Activated CD4-positive, alpha-beta T cell treated with anti-CD3 and anti-CD28 coated beads for 4 hours (primary cell): ENCODE results near the gene RIN2.
"Not testable (repeated sequence)": the region's sequence is repeated elsewhere in the genome, so short reads cannot be mapped to it uniquely, and the experiment has no call there.

Experiments
- DNase-seq, 2 donors: peaks; one replicate each; pipeline ENCODE4 v3.0.0-alpha.2; 2020

The RIN2 gene

DNA sequence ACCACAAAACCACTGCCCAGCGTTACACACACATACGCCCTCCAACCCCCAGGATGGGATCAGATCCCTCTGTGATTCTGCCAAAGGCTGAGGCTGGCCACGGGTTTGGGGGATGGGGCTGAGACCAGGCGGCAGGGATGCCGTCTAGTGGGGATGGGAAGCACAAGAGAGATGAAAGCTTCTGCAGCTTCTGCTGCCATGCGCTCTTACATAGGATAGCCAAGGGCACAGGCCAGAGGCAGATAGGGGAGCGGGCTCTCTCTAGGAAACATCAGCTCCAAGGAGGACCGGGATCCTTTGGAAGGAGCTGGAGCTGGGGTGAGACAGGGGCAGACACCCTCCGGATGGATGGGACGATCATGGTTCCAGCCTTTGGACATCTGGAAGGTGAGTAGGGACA, 18.7 kb upstream of the RIN2 start:
- DNase-seq = no peak

DNA sequence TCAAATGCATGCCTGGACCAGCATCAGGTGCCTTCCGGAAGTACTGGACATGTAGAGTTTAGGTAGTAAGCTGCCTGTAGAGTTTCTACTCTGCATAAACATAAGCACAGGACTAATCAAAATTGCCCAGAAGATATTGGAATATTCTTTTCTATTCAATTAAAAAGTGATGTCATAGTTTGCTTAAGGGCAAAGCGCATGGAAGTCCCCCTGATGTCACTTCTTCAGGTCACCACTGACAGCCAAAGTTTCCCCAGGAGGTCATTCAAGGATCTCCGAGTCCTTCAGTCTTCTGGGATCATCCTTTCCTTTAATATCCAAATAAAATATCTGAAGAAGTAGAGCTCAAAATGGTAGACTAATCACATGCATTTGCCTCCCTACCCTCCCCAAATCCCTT, 17.5 kb upstream of the RIN2 start:
- no peak for DNase-seq

DNA sequence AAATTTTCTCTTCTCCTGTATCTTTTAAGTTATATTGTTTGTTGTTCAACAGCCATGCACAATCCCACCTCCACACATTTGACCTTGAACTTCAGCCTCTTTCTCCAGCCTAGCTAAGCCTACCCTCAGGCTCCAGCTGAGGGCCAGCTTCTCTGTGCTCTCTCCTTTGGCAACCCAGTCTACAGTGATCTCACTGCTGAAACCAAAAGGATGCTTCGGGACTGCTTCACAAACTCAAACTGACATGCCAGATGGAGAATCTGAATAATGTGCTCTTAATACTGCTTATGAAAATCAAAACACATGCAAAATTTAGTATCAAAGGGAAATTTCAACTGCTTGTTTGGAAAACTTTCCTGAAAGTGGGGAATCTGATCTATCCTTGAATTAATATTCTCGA, 16.1 kb upstream of the RIN2 start:
- DNase-seq = no peak

DNA sequence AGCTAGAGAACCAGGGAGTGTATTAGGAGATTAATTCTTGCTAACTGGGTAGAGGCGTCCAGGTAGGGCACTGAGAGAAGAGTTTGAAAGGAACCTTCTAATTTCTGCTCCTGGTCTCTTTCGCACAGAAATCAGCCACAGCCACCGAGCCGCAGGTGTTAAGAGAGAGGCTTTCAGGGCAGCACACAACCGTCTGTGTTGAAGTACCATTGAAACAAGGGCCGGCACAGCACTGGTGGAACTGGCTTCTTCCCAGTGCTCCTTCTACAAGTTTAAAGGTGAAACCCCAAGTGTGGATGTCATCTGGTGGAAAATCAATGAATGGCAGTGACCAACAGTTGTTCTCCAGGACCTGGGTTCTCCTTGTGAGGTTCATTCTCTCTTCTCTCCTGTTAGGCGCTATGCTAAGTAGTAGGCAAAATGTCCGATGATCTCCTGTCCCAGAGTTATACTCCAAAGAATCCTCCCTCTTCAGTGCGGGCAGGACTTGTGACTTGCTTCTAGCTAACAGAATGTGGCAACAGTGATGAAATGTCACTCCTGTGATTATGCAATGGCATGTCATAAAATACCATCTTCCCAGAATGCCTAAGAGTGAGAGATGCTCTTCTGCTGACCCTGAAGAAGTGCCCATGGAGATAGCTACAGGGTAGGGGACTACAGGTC, 15.0 kb upstream of the RIN2 start:
- DNase-seq = no peak

DNA sequence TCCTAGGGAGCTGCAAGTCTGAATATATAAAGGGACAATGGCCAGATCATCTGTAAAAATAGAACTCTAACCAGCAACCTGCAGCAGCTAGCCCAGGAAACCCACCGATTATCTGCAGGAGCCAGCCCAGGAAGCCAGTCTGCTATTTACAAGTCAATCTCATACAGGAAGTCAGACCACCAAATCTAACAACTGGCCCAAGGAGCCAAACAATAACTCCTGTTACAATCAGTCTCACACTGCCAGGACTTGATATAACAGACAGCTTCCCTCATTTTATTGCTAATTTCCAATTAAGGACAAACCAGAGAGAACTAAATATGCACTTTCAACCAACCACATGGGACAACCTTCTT, 14.4 kb upstream of the RIN2 start:
- no peak for DNase-seq

DNA sequence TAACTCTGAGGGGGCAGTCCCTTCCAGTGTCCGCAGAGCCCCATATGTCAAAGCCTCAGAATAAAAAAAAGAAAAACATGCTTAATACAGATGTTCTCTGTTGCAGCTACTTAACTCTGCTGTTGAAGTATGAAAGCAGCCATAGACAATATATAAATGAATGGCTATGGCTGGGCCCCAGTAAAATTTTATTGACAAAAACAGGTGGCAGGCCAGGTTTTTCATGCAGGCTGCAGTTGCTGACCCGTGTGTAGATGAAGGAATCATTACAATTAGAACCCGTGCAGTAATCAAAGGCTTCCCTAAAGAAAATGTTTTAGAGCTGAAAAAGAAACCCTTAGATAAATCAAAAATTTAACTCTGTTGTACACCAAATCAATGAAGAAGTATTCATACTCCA, 13.0 kb upstream of the RIN2 start:
- DNase-seq = no peak

DNA sequence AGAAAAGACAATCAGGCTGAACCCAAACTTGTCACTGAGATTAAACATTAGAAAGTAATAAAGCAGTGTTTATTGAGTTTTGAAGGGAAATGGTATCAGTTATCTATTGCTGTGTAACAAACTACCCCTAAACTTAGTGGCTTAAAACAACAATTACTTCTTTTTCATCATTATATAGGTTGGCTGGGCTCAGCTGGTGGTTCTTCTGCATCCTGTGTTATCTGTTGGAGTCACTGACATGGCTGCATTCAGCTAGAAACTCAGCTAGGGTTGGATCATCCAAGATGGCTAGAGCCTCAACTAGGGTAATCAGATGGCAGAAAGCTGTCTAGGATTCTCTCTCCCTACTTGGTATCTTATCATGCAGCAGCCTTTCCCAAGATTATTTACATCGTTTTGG, 12.5 kb upstream of the RIN2 start:
- DNase-seq = no peak

DNA sequence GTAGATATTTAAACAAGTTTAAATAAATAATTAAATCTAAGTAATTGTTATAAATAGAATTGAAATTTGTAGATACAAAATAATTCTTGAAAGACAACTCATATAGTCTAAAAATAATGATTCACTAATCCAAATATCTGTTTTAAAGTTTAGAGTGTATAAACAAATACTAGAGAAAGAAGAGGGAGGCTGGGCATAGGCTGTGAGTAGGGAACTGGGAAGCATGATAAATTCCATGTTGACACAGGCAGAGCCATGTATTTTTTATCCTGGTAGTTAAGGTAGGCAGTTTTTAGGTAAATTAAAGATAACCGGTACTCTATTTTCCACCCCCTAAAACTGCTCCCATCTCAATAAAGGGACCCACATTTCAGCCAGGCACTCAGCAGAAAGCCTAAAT, 11.7 kb upstream of the RIN2 start:
- DNase-seq = no peak

DNA sequence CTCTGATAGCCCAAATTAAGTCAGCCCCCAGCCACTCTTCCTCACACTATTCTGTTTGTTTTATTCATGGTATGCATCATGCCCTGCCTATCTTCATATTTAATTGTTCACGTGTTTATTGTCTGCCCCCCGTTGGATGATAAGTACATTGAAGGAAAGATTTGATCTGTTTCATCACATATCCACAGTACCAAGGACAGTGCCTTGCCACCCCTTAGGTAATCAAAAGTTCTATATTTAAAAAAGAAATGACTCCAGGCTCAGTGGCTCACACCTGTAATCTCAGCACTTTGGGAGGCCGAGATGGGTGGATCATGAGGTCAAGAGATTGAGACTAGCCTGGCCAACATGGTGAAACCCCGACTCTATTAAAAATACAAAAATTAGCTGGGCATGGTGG, 10.2 kb upstream of the RIN2 start:
- DNase-seq = no peak

DNA sequence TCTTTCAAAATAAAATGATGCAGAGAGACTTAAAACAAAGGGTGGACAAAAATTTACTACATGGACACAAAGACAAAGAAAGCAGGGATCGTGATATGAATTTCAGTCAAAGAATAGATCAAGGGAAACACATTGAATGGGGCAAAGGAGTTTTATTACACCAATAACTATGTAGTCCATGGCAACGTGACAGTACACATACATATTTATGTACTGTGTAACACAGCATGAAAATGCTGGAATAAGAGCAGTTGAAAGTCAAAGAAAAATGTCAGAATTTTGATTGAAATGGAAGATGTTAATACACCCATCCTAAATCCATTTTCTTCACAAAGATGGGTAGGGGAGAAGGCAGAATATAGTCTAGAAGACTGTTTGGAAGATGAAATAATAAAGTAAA, 9.4 kb upstream of the RIN2 start:
- DNase-seq = no peak

DNA sequence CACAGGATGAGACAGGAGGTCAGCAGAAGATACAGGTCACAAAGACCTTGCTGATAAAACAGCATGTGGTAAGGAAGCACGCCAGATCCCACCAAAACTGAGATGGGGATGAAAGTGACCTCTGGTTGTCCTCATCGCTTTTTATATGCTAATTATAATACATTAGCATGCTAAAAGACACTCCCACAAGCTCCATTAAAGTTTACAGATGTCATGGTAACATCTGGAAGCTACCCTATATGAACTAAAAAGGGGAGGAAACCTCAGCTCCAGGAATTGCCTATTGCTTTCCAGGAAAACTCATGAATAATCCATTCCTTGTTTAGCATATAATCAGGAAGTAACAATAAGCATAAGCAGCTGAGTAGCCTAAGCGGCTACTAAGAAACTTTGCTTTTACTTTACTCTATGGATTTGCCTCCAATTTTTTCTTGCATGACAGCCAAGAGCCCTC, 8.4 kb upstream of the RIN2 start:
- DNase-seq = no peak

DNA sequence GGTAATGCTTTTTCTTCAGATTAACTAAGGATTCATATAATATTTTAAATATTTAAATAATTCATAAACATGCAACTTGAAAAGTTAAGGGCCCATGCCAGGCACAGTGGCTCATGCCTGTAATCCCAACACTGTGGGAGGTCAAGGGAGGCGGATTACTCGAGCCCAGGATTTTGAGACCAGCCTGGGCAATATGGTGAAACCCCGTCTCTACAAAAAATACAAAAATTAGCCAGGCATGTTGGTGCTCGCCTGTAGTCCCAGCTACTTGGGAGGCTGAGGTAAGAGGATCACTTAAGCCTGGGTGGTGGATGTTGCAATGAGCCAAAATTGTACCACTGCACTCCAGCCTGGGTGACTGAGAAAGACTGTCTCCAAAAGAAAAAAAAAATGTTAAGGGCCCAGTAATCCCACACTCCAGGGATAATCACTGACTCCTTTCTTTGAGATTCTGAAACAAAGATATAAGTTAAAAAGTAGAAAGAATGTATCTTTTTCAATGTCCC, 7.9 kb upstream of the RIN2 start:
- no peak for DNase-seq

DNA sequence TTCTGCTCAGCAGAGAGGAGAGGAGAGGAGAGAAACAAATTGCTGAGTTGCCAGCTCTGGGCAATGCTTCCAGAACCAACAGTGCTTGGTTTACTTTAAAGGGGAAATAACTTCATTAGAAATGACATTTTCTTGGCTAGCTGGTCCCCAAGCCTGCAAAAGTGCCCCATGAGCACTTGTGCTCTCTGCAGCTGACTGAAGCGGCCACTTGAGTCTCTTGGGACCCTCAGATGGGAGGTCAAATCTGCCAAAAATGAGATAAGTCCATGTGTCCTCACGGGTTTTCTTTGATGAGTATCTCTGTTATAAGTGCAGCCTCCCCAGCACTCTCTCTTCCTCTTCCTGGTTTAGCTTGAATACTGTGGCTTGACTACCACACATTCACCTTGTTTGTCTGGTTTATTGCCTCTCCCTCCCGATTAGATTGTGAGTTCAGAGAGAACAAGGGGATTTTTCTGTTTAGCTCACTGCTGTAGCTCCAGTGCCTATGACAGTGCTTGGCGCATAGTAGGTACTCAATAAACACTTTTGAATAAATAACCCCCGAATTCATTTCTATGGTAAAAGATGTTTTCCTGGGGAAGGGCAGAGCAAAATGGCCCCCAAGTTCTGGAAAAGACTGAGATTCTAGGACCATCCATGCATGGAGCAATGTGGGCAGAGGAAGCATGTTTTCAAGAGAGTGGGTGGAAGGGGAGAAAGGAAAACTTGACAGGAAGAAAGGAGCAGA, 7.0 kb upstream of the RIN2 start:
- no peak for DNase-seq

DNA sequence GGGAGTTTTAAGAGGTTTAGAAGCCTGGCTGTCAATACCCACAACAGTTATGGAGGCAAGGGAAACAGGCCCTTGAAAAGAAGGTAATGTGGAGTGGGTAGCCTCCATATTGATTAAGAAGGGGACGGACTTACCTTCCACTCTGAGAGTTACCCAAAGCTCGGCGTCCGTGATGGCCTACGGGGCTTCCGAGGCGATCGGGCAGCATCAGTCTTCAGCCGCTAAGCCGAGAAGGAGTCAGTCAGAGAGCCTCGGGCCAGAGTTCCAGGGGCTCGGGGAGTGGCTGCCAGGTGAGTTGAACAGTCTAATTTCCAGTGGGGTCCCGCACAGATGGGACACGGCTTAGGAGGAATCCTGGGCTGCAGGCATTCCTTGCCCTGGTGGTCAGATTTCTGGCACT, 3.9 kb upstream of the RIN2 start:
- not testable (repeated sequence) for DNase-seq

DNA sequence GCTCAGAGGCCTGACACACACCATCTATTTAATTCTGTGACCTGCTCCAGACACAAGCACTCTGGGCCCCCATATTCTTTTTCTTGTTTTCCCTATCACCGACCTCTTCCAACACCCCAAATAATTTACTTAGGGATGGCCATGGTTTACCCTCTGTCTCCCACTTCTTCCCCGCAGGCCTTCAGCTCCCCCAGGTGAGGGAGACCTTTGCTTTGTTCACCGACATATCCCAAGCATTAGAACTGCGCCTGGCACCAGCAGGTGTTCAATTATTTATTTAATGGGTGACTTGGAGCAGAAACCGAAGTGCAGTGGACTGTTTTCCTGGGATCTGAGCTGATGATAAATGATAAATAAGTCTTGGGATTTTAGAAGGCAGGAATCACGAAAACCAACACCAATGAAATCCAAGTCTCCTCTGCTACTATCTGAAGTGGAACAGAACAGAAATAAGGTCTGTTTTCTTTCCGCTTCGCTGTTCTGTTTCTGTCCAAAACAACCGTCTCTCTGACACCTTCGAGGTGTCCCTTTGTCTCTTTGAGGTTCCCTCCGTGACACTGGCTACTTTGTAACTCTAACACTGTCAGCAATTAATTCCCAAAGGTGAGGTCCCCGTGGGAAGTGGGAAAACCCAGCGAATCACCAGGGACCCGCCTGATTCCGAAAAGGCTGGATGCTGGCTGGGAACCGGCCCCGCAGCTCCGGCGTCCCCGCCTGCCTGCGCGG, 1.1 kb upstream of the RIN2 start:
- DNase-seq = no peak

DNA sequence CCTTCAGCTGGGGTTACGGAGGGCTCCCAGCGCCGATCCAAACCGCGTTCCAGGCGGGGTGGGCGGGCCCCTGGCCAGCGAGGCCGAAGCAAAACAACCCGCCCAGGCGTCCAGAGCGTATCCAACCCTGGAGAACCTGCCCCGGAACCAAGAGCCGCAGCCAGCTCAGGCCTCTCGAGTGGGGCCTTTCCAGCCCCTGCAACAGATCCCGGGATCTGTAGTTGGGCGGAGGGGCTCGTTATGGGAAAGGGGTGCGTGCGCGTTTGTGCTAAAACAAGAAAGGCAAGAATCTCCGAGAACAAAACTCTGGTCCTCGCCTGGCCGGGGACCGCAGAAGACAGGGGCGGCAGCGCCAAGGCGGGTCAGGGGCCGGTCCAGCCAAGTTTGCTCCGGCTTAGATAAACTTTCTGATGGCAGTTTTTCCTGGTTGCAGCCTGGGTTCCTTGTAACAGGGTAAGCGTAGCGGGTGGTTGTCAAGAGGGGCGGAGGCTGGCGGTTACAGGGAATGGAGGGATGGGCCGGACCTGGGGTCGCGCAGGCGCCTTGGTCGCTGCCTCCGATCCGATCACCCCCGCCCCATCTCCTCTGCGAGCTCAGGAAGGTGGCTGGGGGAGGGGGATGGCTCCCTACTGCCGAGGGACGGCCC, 448 bp upstream of the RIN2 start:
- no peak for DNase-seq

DNA sequence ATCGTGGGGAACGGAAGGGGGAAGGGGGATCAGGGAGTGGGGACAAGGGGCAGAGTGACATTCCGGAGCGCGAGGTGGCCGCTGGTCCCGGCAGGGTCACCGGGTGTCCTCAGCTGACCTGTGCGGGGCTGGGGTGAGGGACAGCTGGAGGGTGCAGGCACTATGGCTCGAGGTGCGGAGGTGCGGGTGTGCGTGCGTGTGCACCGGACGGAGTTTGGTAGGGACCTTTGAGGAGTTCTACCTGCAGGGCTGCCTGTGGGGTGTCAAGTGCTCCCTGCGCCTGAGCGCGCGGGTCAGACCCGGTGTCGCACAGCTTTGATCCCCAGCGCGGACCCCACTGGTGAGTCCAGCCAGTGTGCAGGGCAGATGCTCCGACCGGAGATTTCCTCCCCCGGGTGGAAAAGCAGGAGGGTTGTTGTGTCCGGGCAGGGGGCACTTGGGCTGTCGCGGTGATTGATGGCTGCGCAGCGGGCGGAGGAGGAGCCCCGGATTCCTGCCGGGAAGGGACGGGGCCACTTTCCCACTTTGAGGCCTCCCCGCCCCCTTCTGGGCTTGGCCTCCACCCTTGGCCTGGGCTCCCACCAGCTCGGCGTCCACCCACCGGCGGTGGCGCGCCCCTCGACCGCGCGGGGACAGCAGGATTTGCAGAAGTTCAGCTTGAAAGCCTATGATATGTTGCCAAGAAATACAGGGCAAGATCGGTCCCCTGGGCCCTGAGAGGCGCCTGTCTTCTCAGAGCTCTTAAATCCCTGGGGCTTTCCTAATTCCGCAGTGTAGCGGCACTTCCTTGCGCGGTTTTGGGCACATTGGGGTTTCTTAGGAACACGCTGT, 658 bp downstream of the RIN2 start:
- DNase-seq = no peak

DNA sequence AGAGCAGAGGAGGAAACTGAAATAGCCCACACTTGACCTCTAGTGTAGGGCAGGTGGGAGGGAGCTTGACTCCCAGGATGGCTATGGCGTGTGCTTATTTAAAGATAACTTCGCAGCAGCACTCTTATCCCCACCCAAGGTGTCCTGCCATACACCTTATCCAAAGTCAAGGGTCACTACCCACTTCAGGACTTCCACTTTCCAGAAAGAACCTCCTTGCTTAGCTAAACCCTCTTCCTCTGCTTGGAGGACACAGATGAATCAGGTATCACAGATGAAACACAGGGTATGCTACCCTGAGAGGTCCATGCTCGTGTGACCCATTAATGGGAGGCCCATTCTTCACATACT, 2.3 kb downstream of the RIN2 start:
- DNase-seq = no peak

DNA sequence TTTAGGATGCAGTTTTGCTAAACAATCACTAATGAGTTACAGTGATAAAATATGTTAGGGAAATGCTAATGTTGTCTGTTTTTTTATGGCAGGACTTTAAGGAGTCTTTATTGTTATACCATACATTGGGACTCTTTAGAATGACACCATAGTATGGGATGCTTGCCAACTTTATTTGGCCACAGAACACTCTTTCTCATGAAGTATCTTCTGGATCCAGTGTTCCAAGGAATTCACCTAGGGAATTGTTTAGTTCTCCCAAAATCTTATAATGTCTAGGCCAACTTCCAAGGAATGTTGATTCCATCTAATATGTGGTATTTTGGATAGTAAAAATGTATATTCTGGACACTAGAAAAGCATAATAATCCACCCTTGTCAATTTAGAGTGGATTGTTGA, 3.3 kb downstream of the RIN2 start:
- no peak for DNase-seq

DNA sequence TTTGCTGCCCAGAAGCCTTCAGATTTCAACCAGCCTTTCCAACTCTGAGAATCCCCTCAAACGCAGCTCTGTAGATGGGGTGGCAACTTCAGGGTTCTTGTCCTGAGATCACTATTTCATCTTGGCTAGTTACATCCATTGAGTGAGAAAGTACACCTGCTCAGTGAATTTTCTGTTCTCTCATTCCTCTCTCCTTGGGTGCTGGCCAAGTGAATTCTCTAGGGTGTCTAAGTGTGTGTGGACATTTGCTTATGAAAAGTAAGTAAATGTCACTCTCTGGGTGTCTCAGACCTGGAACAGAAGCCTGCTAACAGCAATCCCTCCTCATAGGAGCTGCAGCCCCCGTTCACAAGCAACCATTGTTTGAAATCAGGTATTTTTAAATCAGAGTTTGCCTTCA, 3.8 kb downstream of the RIN2 start:
- no peak for DNase-seq

DNA sequence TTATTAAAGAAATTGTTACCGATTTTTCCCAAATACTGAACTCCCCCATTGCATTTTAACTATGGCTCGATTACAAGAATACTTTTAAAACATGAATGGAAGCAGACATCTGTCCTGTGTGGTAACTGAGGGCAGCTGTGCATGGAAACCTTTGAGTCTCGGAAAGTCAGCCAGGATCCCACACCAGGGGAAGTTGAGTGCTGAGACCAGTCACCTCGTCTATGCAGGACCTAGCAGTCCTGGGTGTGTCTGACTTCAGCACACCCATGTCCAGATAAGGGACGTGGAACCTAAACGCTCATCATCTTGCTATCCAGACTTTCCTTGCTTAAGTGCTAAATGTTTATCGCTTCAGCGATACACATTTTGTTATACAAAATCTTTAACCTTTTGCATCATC, 6.1 kb downstream of the RIN2 start:
- DNase-seq = no peak

DNA sequence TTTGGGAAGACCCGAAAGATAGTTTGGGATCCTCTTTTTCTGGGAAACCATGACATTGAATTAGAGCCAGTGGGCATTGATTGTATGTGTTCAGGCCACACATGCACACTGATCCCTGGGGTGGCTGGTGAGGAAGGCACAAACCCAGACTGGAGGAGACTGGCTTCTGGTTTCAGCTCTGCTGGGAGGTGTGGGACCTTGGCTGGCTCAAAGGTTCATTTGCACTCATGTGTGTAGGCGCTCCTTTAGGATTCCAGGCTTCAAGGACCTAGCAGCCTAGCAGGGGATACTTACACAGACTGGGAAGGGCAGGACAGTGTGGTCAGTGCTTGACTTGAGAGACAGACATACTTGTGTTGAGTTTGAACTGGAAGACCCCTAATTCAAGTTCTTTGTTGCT, 7.2 kb downstream of the RIN2 start:
- DNase-seq = no peak

DNA sequence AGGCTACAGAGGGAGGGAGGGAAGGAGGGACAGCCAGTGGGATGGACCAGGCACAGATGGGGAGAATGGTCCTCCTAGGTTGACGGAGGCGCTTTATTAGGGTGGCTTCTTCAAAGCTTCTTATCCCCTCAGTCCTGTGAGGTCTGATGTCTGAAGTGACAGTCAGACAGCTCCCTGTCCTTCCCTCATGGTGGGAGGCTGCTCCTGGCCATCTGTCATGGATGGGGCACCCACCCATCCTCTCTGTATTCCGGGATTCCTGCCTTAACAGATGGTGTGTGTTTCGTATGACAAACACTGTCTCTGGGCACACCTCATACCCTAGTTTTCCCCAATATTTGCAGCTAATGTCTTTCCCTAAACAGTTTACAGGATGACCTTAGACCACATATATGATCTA, 7.9 kb downstream of the RIN2 start:
- no peak for DNase-seq
